Amniotic epithelial cell (primary cell): ENCODE measurements around the gene C16orf89.
"Not testable (repeated sequence)": the region's sequence is repeated elsewhere in the genome, so short reads cannot be mapped to it uniquely, and the experiment has no call there.

Experiments
- DNase-seq: peaks from one replicate; pipeline ENCODE4 v3.0.0-alpha.2; 2010; ENCODE audit warnings: low read depth

Gene C16orf89

DNA sequence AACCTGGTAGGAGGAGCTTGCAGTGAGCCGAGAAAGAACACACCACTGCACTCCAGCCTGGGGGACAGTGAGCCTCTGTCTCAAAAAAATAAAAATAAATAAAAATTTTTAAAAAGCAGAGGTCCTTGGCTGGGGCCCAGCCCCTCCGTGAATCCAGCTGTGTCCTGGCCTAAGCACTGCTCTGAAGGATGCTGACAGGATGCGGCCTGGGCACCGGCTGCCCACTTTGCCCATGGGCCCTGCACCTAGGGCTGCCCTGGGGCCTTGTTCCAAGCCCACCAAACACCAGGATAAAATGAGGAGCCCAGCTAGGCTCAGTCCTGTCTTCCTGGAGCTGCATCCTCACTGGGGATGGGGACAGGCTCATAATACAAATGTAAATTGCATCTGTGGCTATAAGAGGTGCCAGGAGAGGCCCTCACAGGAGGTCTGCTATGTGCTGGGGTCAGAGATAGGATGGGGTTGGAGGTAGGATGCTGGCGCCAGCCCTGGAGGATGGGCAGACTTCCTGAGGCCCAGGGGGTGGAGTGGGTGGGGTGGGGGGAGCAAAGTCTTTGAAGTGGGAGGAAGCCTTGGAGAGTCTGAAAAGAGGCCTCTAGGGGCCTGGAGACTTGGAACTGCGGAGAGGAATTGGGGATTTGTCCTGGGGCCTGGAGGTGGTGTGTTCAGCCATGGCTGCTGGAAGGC is 6.2 kb downstream of the C16orf89 start:
- DNase-seq, result no peak

DNA sequence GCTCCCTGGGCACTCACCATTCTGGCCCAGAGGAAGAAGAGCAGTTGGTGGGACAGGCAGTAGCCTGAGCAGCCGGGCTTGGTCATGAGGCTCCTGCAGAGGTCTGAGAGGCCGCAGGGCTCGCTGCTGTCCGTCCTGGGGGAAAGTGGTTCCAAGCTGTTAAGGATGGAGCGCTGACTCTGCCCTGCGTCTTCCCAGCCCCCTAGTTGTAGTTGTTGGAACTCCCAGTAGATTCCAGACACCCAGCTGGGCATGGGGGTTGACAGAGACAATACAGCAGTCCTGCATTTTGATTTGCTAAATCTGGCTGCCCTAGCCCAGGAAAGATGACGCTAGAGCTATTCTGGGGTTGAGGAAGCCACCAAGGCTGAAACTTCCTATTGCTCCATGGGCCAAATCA is 7.3 kb downstream of the C16orf89 start:
- no peak for DNase-seq

DNA sequence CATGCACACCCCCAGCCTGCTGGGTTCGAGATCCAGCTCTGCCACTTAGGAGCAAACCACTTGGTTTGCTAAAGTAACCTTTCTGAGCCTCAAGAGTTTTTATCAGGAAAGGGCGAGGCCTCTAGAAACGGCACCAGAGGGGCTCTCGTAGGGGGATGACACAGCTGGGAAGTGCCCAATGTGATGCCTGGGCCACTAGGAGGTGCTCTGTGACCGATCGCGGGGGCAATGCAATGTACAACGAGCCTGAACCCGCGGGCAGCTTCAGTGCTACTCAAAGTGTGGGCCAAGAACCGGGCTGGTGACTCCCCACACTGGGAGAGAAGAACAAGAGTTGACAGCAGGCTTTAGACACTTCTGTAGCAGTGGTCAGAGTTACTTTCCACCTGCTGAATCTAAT is 9.4 kb downstream of the C16orf89 start:
- peak; percentile 23 for DNase-seq

DNA sequence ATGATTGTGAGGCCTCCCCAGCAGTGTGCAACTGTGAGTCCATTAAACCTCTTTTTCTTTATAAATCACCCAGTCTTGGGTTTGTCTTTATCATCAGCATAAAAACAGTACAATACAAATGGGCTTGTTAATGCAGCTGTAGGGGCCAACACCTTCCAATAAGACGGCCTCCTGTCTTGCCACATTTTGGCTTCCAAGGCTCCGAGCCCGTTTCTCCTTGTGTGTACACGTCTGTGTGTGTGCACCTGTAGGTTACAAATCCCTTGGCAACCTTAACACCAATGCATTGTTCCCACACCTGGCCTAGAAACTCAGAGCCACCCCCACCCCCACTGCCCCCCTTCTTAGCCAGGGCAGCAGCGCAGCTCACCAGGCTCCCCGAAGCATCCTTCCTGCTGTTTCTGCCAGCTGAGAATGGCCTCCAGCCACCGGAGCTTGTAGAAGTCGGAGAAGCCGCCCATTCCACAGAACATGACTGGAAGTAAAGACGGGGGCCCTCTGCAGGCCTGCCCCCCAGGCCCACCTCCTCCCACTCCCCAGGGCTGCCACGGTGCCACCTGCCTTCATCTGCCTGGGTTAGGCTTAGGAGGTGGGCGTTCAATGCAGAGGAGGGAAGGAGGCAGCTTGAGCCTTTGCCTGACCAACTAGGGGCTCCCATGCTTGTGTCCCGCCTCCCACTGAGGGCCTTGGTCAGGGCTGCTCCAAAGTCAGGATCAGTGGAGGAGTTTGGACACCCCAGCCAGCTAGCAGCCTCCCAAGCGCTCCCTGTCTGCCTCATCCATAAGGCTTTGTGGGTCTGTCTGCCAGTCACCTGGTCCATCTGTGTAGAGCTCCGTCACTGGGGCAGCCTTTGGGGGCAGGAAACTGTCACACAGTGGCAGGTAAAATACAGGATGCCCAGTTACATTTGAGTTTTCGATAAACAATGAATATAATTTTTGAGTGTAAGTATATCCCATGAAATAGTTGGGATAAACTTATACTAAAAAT is 10.6 kb downstream of the C16orf89 start:
- no peak for DNase-seq

DNA sequence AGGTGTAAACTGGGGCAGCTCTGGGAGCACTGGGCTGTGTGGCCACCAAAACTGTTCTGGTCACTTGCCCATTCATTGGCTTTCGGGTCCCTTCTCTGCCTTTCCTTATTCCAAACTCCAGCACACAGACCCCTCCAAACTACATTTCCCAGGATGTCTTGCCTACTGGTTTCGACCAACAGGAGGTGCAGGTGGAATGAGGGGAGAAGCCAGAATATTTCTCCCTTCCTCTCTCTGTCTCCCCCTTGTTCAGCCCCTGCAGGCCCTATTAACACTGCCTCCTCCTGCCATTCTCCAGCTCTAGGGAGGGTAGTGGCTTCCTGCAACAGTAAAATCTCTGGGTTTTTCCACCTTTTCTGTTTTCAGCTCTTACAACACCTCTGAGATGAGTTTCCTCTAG is 18.8 kb downstream of the C16orf89 start:
- DNase-seq, result no peak

DNA sequence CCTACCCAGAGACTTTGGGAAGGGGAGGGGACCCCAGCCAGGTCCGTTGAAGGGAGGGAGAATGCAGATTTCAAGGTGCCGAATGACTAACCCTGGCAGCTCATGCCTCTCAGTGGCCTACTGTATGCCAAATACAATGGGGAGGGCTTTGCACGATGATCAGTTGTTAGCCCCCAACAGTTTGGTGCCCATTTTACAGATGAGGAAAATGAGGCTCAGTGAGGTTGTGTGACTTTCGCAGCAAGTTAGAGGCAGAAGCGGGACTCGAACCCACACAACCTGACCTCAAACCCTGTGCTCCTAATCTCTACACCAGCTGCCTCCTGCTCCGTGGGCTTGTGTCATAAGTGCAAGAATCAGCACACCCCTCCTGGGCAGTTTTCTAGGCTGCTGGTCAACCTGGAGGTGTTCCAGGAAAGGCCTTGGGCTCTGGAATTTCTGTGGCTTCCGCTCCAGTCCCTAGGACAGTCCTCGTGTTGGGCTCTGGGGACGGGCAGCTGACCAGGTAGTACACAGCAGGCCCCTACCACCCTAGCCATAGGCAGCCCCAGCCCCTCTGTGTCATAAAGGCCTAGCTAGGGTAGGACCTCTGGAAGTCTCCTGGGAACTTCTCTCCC is 20.1 kb downstream of the C16orf89 start:
- no peak for DNase-seq

DNA sequence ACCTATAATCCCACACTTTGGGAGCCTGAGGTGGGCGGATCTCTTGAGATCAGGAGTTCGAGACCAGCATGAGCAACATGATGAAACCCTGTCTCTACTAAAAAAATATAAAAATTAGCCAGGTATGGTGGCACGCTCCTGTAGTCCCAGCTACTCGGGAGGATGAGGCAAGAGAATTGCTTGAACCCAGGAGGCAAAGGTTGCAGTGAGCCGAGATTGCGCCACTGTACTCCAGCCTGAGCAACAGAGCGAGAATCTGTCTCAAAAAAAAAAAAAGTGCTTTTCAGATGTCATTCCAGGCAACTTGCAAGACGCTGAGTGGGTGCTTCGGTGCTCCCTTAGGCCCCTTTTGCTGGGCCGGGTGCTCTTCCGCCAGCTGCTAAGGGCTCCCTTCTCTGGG is 21.2 kb downstream of the C16orf89 start:
- not testable (repeated sequence) for DNase-seq

DNA sequence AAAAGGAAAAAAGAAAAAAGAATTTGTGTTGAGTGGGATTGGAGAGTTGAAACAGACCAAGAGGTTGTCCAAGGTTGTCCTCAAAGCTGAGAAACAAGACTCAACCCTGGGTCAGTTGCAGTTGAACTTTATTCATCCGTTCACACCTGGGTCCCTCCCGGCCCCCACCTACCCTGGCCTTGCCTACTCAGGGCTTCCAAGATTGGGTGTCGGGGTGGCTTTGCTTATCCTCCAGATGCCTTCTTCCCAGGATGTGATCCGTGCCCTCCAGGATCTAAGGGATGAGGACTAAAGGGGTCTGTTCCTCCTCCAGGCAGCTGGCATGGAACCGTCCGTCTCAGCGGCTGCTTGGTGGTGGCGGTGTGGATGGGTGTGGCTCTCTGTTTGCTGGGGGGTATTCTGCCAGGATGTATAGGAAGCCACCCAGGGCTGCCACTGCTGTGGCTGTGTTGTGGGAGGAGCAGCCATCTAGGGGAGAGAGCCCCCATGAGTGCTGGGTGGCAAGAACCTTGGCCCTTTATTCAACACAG is 21.7 kb downstream of the C16orf89 start:
- no peak for DNase-seq

DNA sequence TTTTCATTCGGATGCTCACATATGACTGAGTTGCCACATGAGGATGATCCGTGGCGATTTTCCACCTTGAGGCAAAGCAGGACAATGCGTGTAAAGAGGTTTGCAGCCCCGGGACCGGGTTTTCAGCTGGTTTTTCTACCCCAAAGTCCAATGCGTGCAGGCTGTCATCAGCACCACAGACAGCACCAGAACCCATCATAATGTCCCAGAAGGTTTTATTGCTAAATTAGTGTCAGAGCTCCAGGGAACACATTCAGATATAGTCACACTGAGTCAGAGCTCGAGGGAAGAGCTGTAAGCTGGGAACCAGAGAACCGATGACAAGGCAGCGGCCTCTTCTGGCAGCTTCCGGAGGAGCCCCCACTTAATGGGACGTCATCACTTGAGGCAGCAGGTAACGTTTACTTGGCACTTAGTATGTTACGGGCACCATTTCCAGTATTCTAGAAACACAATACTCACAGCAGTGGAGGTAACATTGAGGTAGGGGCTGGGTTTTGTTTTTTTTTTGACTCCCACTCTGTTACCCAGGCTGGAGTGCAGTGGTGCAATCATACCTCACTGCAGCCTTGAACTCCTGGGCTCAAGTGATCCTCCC is 23.1 kb downstream of the C16orf89 start:
- DNase-seq, result peak; percentile 6

DNA sequence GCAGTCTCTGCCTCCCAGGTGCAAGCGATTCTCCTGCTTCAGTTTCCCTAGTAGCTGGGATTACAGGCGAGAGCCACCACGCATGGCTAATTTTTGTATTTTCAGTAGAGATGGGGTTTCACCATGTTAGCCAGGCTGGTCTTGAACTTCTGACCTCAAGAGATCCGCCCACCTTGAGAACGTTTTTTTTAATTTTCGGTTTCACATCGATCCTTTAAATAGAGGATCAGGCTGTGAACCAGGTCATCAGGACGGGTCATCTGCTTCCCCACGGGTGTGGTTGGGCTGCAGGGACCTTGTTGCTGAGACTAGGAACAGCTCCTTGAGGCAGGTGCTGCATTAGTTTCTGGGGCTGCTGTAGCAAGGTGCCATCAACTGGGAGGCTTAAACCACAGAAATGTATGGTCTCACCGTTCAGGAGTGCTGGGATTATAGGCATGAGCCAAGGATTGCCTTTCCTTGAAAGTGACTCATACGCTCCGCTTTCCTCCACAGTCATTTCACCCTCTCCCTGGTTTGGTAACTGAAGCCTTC is 24.1 kb downstream of the C16orf89 start:
- DNase-seq, result peak; percentile 82

DNA sequence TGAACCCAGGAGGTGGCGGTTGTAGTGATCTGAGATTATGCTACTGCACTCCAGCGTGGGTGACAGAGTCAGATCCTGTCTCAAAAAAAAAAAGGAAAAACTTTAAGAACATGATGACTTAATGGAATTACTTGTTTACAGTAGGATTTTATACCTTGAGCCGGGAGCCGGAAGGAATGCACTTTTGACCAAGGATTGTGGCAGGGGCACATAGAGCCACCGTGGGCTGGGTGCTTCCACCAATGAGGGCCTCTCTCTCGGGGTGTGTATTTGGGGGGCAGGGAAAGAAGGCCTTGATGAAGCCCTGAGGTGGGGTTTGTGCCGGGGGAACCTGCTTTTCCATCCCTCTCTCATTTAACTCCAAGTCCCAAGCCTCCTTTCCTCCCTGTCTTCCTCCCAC is 25.3 kb downstream of the C16orf89 start:
- no peak for DNase-seq

DNA sequence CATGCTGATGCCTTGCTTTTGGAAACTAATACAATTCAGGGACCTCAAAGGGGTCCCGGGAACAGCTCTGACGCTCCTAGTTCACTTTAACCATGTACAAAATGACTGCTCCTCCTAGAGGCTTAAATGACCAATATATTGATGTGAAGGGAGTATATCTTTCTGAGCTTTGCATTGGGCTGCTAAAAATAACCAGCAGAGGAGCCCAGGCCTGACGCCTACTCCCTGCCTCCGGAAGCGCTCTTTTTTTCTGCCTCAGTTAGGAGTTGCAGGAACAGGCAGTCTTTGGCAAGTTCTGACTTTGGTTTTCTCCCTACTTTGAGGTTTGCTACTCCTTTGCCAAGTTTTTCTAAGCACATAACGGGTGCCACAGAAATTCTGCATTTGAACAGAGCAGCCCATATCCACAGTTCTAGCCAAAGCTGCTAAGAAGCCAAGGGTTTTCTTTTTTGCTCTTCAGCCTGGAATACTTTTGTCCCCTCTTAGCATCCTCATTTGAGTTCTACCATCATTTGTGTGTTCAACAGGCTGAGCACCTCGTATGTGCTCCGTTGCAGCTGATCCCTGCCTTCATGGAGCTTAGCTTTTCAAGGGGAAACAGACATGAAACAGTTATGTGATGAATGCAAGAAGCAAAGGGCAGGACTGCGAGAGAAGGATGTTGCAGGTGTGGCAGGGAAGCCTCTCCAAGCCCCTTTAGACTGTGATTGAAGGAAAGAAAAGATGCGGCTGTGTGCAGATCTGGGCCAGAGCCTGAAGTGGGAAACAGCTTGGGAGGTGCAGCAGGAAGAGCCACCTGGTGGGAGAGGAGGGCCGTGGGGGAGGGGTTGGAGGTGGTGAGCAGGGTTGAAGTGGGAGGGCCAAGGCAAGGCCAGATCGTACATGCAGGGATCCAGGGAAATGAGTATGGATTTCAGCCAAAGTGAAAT is 29.3 kb downstream of the C16orf89 start:
- DNase-seq, result no peak

DNA sequence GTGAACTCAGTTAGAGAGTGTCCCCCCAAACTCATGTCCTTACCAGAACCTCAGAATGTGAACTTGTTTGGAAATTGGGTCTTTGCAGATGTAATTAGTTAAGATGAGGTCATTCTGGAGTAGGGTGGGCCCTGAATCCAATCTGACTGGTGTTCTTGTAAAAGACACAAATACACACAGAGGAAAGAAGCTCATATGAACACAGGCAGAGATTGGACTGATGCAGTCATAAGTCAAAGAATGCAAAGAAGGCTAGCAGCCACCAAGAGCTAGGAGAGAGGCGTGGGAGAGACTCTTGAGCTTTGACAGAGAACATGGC is 29.9 kb downstream of the C16orf89 start:
- DNase-seq, result no peak

DNA sequence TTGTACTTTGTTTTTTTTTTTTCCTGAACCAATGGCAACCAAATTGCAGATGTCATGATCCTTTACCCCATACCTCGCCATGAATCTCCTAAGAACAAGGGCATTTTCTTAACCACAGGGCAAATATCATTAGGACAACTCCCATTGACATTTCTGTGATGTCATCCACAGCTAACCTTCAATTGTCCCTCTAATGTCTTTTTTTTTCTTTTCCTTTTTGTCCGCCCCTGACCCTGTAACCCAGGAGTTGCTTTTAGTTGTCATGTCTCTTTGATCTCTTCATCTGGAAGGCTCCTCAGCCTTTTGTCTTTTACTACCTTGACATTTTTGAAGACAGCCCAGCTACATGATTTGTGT is 31.6 kb downstream of the C16orf89 start:
- DNase-seq, result no peak

DNA sequence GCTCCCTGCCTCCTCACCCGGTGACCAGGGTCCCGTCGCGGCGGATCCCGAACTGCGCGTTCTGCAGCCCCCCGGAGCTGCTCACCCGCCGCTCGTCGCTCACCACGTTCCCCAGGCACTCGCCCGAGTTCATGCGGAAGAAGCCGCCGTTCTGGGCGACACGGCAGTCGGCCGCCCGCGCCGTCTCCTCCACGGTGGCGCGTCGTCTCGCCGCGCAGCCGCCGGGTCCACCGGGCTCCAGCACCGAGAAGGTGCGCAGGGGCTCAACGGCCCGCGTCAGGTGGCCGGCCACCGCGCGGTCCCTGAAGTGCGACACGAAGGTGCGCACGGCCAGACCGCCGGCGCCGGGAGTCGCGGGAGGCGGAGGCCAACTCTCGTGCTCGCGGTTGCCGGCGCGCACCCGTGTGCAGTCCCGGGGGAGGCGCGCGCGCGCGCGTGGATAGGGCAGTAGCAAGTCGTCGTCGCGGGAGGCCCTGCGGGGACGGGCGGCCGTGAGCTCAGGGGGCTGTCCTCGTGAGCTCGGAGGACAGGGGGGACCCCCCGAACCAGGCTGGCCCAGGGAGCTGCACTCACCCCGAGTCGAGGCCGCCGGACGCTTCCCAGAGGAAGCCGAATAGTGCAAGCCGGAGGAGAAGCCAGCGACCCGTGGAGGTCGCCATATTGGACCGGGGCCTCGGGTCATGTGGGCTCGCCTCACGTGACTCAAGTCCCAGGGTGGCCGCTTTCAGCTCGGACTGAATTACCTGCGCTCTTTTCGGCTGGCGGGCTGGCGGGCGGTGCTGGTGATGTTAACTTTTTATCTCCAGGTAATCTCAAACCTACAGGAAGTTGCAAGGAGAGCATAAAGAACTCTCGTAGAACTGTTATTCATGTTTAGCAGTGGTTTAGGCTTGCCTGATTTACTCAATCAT is 32.2 kb downstream of the C16orf89 start, which contains the start of gene NAGPA:
NAGPA (minus strand) TSS at position 680 of the 911 bp plus-strand sequence; CDS start at position 659, 21 bp downstream.
- DNase-seq, result peak; percentile 73

DNA sequence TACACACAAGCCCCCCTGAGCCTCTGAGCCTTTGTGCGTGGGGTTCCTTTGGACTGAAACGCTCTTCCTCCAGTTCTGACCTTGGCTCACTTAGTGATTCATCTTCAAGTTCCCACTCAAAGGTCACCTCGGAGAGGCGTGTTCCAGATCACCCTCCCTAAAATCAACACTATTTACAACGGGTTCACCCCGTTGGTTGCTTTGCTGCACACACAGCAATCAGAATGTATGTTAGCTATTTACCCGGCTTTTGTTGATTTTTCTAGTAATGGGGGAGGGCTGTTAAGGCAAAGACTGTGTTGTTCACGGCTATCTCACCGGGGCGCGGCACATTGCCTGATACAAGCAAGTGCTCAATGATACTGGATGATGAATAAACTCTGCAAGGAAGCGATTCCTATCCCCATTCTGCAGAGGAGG is 33.0 kb downstream of the C16orf89 start:
- no peak for DNase-seq

DNA sequence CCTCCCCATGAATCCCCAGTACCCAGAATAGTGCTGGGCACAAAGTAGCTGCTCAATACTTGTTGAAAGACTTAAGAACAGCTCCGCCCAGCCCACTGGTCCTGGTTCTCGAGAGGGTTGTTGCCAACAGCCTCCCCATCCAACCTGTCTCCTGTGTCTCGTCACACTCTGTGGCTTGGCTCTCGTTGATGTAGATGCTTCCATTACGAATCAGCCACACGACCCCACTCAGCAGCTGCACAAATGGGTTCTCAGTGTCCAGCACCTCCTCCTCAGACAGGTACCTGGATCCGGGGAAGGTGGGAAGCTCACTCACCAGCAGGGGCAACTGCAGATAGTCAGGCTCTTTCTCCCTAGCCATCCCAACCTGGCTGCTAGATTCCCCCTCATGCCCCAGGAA is 34.2 kb downstream of the C16orf89 start:
- DNase-seq, result no peak

DNA sequence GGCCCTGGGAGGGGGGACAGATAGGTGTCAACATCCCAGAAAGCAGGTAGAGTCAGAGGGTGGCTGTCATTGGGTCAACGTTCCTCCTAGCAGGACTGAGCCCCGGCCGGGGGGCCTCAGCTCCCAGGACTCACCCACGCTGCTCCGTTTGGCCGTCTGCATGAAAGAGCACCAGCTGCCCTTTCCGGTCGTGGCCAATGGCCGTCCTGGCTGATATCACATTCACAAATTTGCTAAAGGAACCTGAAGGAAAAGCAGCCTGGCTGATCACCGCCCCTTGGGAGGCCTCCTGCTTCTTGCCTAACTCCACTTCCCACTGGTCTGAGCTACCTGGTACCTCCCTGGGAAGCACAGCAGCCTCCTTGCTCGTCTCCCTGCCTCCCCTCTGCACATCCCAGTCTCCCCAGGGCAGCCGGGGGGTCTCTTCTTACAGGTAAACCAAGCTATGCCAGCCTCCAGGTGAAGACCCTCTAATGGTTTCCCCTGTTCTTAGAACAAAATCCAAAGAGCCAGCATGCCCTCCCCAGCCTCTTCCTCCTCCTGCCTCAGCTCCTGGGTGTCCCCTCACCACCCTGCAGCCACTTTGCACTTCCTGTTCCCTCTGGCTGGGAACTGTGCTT is 35.4 kb downstream of the C16orf89 start:
- no peak for DNase-seq

DNA sequence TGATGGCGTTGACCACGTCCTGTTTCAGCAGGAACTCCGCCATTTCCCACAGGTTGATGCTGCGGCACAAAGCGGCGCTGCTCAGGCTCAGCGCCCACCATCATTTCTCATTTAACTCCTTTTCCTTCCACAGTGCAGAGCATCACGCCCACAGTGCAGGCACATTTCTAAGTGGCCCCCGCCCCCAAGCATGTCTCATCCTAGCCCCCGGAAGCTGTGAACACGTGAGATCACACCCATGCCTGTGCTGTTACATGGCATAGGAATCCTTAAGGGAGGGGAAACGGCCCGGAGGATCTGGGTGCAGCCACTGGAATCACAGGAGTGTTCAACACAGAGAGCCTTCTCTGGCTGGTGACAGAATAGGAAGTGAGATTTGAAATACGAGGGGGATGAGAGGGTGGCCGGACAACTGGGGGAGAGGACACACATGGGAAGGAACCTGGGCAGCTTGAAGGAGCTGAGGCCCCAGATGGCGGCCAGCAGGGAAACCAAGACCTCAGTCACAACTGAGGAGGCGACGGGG is 36.7 kb downstream of the C16orf89 start:
- no peak for DNase-seq
